WTC11 (cell line): ENCODE data around the gene IGFBP4. TPM values are rescaled to one million over a fixed set of nuclear protein-coding genes. Genes with fewer than 3 reads are reported as not detected.

Experiments
- ATAC-seq: fragments of 200-7000 bp; cut with Tn5 transposase; 2 replicates; pipeline ENCODE4 v1.10.0; 2021; ENCODE audit warnings: mild to moderate bottlenecking, moderate library complexity
- CTCF ChIA-PET: fragments of 300-600 bp; sonication (Branson Sonifier 250); formaldehyde crosslinking; loops from one replicate; lab custom pipeline; 2021; ENCODE audit warnings: antibody characterized with exemption; lab: Charles Lee
- POLR2A ChIA-PET: fragments of 350-600 bp; sonication (Branson Sonifier 250); formaldehyde crosslinking; loops from one replicate; lab custom pipeline; 2021; ENCODE audit warnings: antibody characterized with exemption; lab: Charles Lee
- DNase-seq: peaks from one replicate; pipeline ENCODE4 v3.0.0; 2021; ENCODE audit warnings: low spot score
- H3K27ac Mint-ChIP-seq: 2 replicates; pipeline ENCODE4 v1.8.0; 2021; ENCODE audit warnings: mixed read lengths
- H3K27me3 Mint-ChIP-seq: 2 replicates; pipeline ENCODE4 v1.8.0; 2021; ENCODE audit warnings: low read depth, mild to moderate bottlenecking, moderate library complexity, mixed read lengths
- H3K36me3 Mint-ChIP-seq: 2 replicates; pipeline ENCODE4 v1.8.0; 2021; ENCODE audit warnings: mixed read lengths
- H3K4me1 Mint-ChIP-seq: 2 replicates; pipeline ENCODE4 v1.8.0; 2022; ENCODE audit warnings: mixed read lengths
- H3K4me3 Mint-ChIP-seq: 2 replicates; pipeline ENCODE4 v1.8.0; 2021; ENCODE audit warnings: mild to moderate bottlenecking, moderate library complexity, mixed read lengths
- H3K9me3 Mint-ChIP-seq: 2 replicates; pipeline ENCODE4 v1.8.0; 2021; ENCODE audit warnings: mixed read lengths
- ATF2 ChIP-seq: sonication (generic); formaldehyde crosslinking; IDR thresholded peaks from 2 replicates; pipeline ENCODE4 v1.8.1; 2022; ENCODE audit warnings: low read depth, missing genetic modification reagents, borderline replicate concordance
- CREB1 ChIP-seq: sonication (generic); formaldehyde crosslinking; IDR thresholded peaks from 2 replicates; pipeline ENCODE4 v1.8.0; 2023; ENCODE audit warnings: mild to moderate bottlenecking, missing genetic modification reagents
- E2F1 ChIP-seq: sonication (generic); formaldehyde crosslinking; IDR thresholded peaks from 2 replicates; pipeline ENCODE4 v1.8.0; 2022; ENCODE audit warnings: mild to moderate bottlenecking, missing genetic modification reagents
- ETV6 ChIP-seq: sonication (generic); formaldehyde crosslinking; IDR thresholded peaks from 2 replicates; pipeline ENCODE4 v1.8.1; 2022; ENCODE audit warnings: mild to moderate bottlenecking, missing genetic modification reagents
- FOXJ3 ChIP-seq: sonication (generic); formaldehyde crosslinking; IDR thresholded peaks from 2 replicates; pipeline ENCODE4 v1.9.0; 2021; ENCODE audit warnings: missing genetic modification reagents, mild to moderate bottlenecking, borderline replicate concordance
- FOXP4 ChIP-seq: sonication (generic); formaldehyde crosslinking; IDR thresholded peaks from 2 replicates; pipeline ENCODE4 v1.8.0; 2022; ENCODE audit warnings: mild to moderate bottlenecking, missing genetic modification reagents
- GABPB1 ChIP-seq: sonication (generic); formaldehyde crosslinking; IDR thresholded peaks from 2 replicates; pipeline ENCODE4 v1.8.1; 2023; ENCODE audit warnings: mild to moderate bottlenecking, missing genetic modification reagents
- KAT7 ChIP-seq: sonication (generic); formaldehyde crosslinking; IDR thresholded peaks from 2 replicates; pipeline ENCODE4 v1.8.1; 2023; ENCODE audit warnings: missing genetic modification reagents, mild to moderate bottlenecking, borderline replicate concordance
- NFE2L1 ChIP-seq: sonication (generic); formaldehyde crosslinking; IDR thresholded peaks from 2 replicates; pipeline ENCODE4 v1.8.1; 2023; ENCODE audit warnings: missing genetic modification reagents
- NR2C2 ChIP-seq: sonication (generic); formaldehyde crosslinking; IDR thresholded peaks from 2 replicates; pipeline ENCODE4 v1.8.0; 2022; ENCODE audit warnings: mild to moderate bottlenecking, missing genetic modification reagents
- NR3C1 ChIP-seq: sonication (generic); formaldehyde crosslinking; conservative IDR thresholded peaks from 2 replicates; pipeline ENCODE4 v1.8.1; 2023; ENCODE audit warnings: low read depth, mild to moderate bottlenecking, missing genetic modification reagents
- OVOL2 ChIP-seq: fragments of 250-450 bp; sonication (Bioruptor Pico); IDR thresholded peaks from 2 replicates; pipeline ENCODE4 v1.9.0; 2021; ENCODE audit warnings: mild to moderate bottlenecking, borderline replicate concordance
- SOX15 ChIP-seq: fragments of 250-450 bp; sonication (Bioruptor Pico); IDR thresholded peaks from 2 replicates; pipeline ENCODE4 v1.9.0; 2021; ENCODE audit warnings: mild to moderate bottlenecking
- STAT6 ChIP-seq: sonication (generic); formaldehyde crosslinking; conservative IDR thresholded peaks from 2 replicates; pipeline ENCODE4 v1.8.1; 2023; ENCODE audit warnings: mild to moderate bottlenecking, low read depth, missing genetic modification reagents, moderate library complexity
- ZBTB21 ChIP-seq: sonication (generic); formaldehyde crosslinking; IDR thresholded peaks from 2 replicates; pipeline ENCODE4 v1.8.1; 2023; ENCODE audit warnings: mild to moderate bottlenecking, missing genetic modification reagents, borderline replicate concordance
- ZNF121 ChIP-seq: sonication (generic); formaldehyde crosslinking; IDR thresholded peaks from 2 replicates; pipeline ENCODE4 v1.8.0; 2023; ENCODE audit warnings: missing genetic modification reagents
- ZNF138 ChIP-seq: sonication (generic); formaldehyde crosslinking; conservative IDR thresholded peaks from 2 replicates; pipeline ENCODE4 v1.8.1; 2022; ENCODE audit warnings: mild to moderate bottlenecking, moderate library complexity, missing genetic modification reagents
- ZNF219 ChIP-seq: sonication (generic); formaldehyde crosslinking; IDR thresholded peaks from 2 replicates; pipeline ENCODE4 v1.8.0; 2023; ENCODE audit warnings: missing genetic modification reagents, mild to moderate bottlenecking, borderline replicate concordance
- ZNF317 ChIP-seq: sonication (generic); formaldehyde crosslinking; IDR thresholded peaks from 2 replicates; pipeline ENCODE4 v1.8.1; 2023; ENCODE audit warnings: low read depth, mild to moderate bottlenecking, moderate library complexity, missing genetic modification reagents, borderline replicate concordance
- ZNF396 ChIP-seq: fragments of 250-450 bp; sonication (Bioruptor Pico); IDR thresholded peaks from 2 replicates; pipeline ENCODE4 v1.8.0; 2021; ENCODE audit warnings: mild to moderate bottlenecking, moderate library complexity, borderline replicate concordance
- ZNF416 ChIP-seq: fragments of 250-450 bp; sonication (Bioruptor Pico); IDR thresholded peaks from 2 replicates; pipeline ENCODE4 v1.9.0; 2021; ENCODE audit warnings: mild to moderate bottlenecking, inconsistent platforms
- ZNF532 ChIP-seq: fragments of 250-450 bp; sonication (Bioruptor Pico); IDR thresholded peaks from 2 replicates; pipeline ENCODE4 v1.9.0; 2021; ENCODE audit warnings: mild to moderate bottlenecking, borderline replicate concordance
- ZNF671 ChIP-seq: fragments of 250-450 bp; sonication (Bioruptor Pico); IDR thresholded peaks from 2 replicates; pipeline ENCODE4 v1.8.0; 2021; ENCODE audit warnings: mild to moderate bottlenecking
- total RNA-seq: library from RNA; stranded (reverse); gene quantifications from 3 replicates; pipeline ENCODE4 v1.2.3, GENCODE V29; 2021

IGFBP4 gene
- total RNA-seq, 1 experiment from 2014 or later: 172 TPM

- Mint-ChIP-seq H3K36me3 (no peaks in the 10 kb centered on the region), H3K27me3 (peaks cover 2% of the 10 kb centered on the region; the same call in 1 of the 2 replicates), H3K4me3 (no peak overlapping the region), H3K27ac (0 out of 2 replicates have a peak overlapping the region, but pooled peaks have one; percentile 87), H3K4me1 (peaks cover 55% of the 10 kb centered on the region), H3K9me3 (no peaks in the 10 kb centered on the region)
- ChIA-PET POLR2A (interaction anchor here (1.1 kb wide), 1 partner anchor 28 kb away, joined by 3 read pairs; no protein-coding TSS in a partner anchor), CTCF (interaction anchor here (0.6 to 2.8 kb wide), 7 partner anchors 8 to 1158 kb away, joined by 3 to 62 read pairs (median 14); no protein-coding TSS in a partner anchor)
- TF ChIP-seq ZNF219 (CRISPR knock-in tag) (no peak), ZNF121 (CRISPR knock-in tag) (no peak), ZNF416 (no peak), NR3C1 (CRISPR knock-in tag) (no peak), SOX15 (CRISPR knock-in tag) (no peak), NR2C2 (no peak), ZNF396 (CRISPR knock-in tag) (no peak), ZNF317 (CRISPR knock-in tag) (no peak), STAT6 (CRISPR knock-in tag) (no peak), ZNF671 (CRISPR knock-in tag) (no peak), KAT7 (CRISPR knock-in tag) (no peak)
- ATAC-seq (peak; percentile 46), DNase-seq (no peak)
Observed at GRCh38 chr17:40491486-40491885, 48.2 kb downstream of the IGFBP4 start.

GRCh38 chr17:40493697-40494096 lies 50.4 kb downstream of the IGFBP4 start:
- no peak overlapping the region for H3K4me3 Mint-ChIP-seq
- H3K4me1 Mint-ChIP-seq: peaks cover 62% of the 10 kb centered on the region
- ChIA-PET POLR2A (no interaction called here), CTCF (interaction anchor here (0.7 to 8.1 kb wide), 4 partner anchors 17 to 122 kb away, joined by 3 to 74 read pairs (median 7); no protein-coding TSS in a partner anchor)
- ATAC-seq: no peak
- DNase-seq: no peak
- H3K9me3 Mint-ChIP-seq: no peaks in the 10 kb centered on the region
- no peak overlapping the region for H3K27ac Mint-ChIP-seq
- no peaks in the 10 kb centered on the region for H3K27me3 Mint-ChIP-seq
- H3K36me3 Mint-ChIP-seq: no peaks in the 10 kb centered on the region
- TF ChIP-seq FOXJ3 (CRISPR knock-in tag): no peak
- TF ChIP-seq ATF2: no peak
- TF ChIP-seq CREB1 (CRISPR knock-in tag): no peak
- TF ChIP-seq ZNF532 (CRISPR knock-in tag): no peak
- TF ChIP-seq ZNF138 (CRISPR knock-in tag): no peak
- no peak for TF ChIP-seq ETV6 (CRISPR knock-in tag)
- TF ChIP-seq OVOL2 (CRISPR knock-in tag): no peak
- TF ChIP-seq GABPB1: no peak
- TF ChIP-seq NFE2L1: no peak
- no peak for TF ChIP-seq ZBTB21
- no peak for TF ChIP-seq E2F1 (CRISPR knock-in tag)
- TF ChIP-seq FOXP4 (CRISPR knock-in tag): no peak
